A549 (cell line): ENCODE results near the gene EVPL. TPM values are rescaled to one million over a fixed set of nuclear protein-coding genes. Genes with fewer than 3 reads are reported as not detected.
"Not testable (repeated sequence)": the region's sequence is repeated elsewhere in the genome, so short reads cannot be mapped to it uniquely, and the experiment has no call there.

Source experiments
- ATAC-seq, 2 experiments: fragments of 200-7000 bp in 1 of 2; fragments of >200 bp in 1 of 2; cut with Nextera tagmentation in 1 of 2; cut with Tn5 transposase in 1 of 2; 3 replicates each; pipeline versions ENCODE4 v1.8.0 to v1.9.1; 2018 to 2020; ENCODE audit warnings: mild to moderate bottlenecking in 1 of 2, moderate library complexity in 1 of 2
- CTCF ChIA-PET: fragments of 300-600 bp; sonication (Branson Sonifier 250); formaldehyde crosslinking; extraction: SDS; loops from one replicate; lab custom pipeline; 2021; ENCODE audit warnings: antibody characterized with exemption, inconsistent platforms; lab: Yijun Ruan, JAX
- POLR2A ChIA-PET: fragments of 350-600 bp; formaldehyde crosslinking; extraction: SDS; loops from one replicate; lab custom pipeline; 2021; ENCODE audit warnings: antibody characterized with exemption, inconsistent platforms; lab: Yijun Ruan, JAX
- DNase-seq, 2 experiments: peaks; one replicate each; pipeline versions ENCODE4 v3.0.0 to v3.0.0-alpha.2; 2011 to 2016; ENCODE audit warnings: low read depth in 1 of 2, low spot score in 1 of 2
- FAIRE-seq: peaks from 2 replicates; lab custom pipeline; 2011; peaks lifted over from hg19 to GRCh38; lab: Jason Lieb, UNC
- H3K27ac ChIP-seq, 2 experiments: fragments of >200 bp; sonication (Bioruptor Twin); formaldehyde crosslinking; 3 replicates each; pipeline ENCODE4 v1.5.1; 2016 to 2017
- H3K4me1 ChIP-seq: fragments of >200 bp; sonication (Bioruptor Twin); formaldehyde crosslinking; 3 replicates; pipeline ENCODE4 v1.6.1; 2016
- H3K4me2 ChIP-seq: fragments of >200 bp; sonication (Bioruptor Twin); formaldehyde crosslinking; 3 replicates; pipeline ENCODE4 v1.6.1; 2016
- H3K4me3 ChIP-seq: fragments of >200 bp; sonication (Bioruptor Twin); formaldehyde crosslinking; 3 replicates; pipeline ENCODE4 v1.5.1; 2016
- H3K9me3 ChIP-seq: fragments of >200 bp; sonication (Bioruptor Twin); formaldehyde crosslinking; 3 replicates; pipeline ENCODE4 v1.6.1; 2016
- BHLHE40 ChIP-seq: IDR thresholded peaks from 2 replicates; pipeline ENCODE4 v1.6.1; 2012; ENCODE audit warnings: low read depth, low read length, inconsistent platforms
- CBX8 ChIP-seq: fragments of 200-600 bp; sonication (generic); IDR thresholded peaks from 2 replicates; pipeline ENCODE4 v1.6.1; 2016
- CEBPB ChIP-seq, 2 experiments: fragments of >200 bp in 1 of 2; sonication (Bioruptor Twin) in 1 of 2; formaldehyde crosslinking in 1 of 2; IDR thresholded peaks; 2 replicates each; pipeline ENCODE4 v1.6.1; 2012 to 2016
- CTCF ChIP-seq: fragments of >200 bp; sonication (Bioruptor Twin); formaldehyde crosslinking; IDR thresholded peaks from 3 replicates; pipeline ENCODE4 v1.5.1; 2016
- E2F6 ChIP-seq: IDR thresholded peaks from 2 replicates; pipeline ENCODE4 v1.6.1; 2012; ENCODE audit warnings: low read depth, borderline replicate concordance
- EHF ChIP-seq: fragments of 250-450 bp; sonication (Bioruptor Pico); IDR thresholded peaks from 2 replicates; pipeline ENCODE4 v1.5.0; 2020; ENCODE audit warnings: mild to moderate bottlenecking
- HES2 ChIP-seq: fragments of >200 bp; sonication (Bioruptor Twin); formaldehyde crosslinking; IDR thresholded peaks from 2 replicates; pipeline ENCODE4 v1.6.1; 2016
- HEYL ChIP-seq: fragments of 250-450 bp; sonication (Bioruptor Pico); IDR thresholded peaks from 2 replicates; pipeline ENCODE4 v1.8.0; 2021; ENCODE audit warnings: mild to moderate bottlenecking, moderate library complexity
- KDM1A ChIP-seq: fragments of 200-600 bp; sonication (generic); IDR thresholded peaks from 2 replicates; pipeline ENCODE4 v1.6.1; 2016; ENCODE audit warnings: low read depth, mild to moderate bottlenecking
- PBX3 ChIP-seq: IDR thresholded peaks from 2 replicates; pipeline ENCODE4 v1.6.1; 2012
- POLR2A ChIP-seq: IDR thresholded peaks from 2 replicates; pipeline ENCODE4 v1.6.1; 2012; ENCODE audit warnings: mild to moderate bottlenecking, low read length
- SREBF2 ChIP-seq: fragments of 450-650 bp; IDR thresholded peaks from 2 replicates; pipeline ENCODE4 v1.6.1; 2014; ENCODE audit warnings: mild to moderate bottlenecking, moderate library complexity
- TP53 ChIP-seq: fragments of 250-450 bp; sonication (Bioruptor Pico); IDR thresholded peaks from 2 replicates; pipeline ENCODE4 v1.5.0; 2021; ENCODE audit warnings: mild to moderate bottlenecking, moderate library complexity
- ZSCAN20 ChIP-seq: fragments of 250-450 bp; sonication (Bioruptor Pico); IDR thresholded peaks from 2 replicates; pipeline ENCODE4 v1.8.0; 2022; ENCODE audit warnings: mild to moderate bottlenecking, moderate library complexity
- WGBS: methylation state at CpG from one replicate; pipeline ENCODE4 v1.1.6; 2017; ENCODE audit errors: missing lambda C conversion rate; 5-methylcytosine and 5-hydroxymethylcytosine counted together
- polyA plus RNA-seq, 4 experiments: library from polyadenylated mRNA; depleted of rRNA in 3 of 4; stranded (reverse); fragments of >200 nt; fragmentation: RNase III in 1 of 4; extraction: RNeasy Plus Mini Kit Qiagen cat#74134 plus additional on column Dnase treatment in 1 of 4; gene quantifications; 2 replicates in 3 of 4; 3 replicates in 1 of 4; pipeline ENCODE4 v1.2.3, GENCODE V29; 2011 to 2017

Gene EVPL
- polyA plus RNA-seq, 2 of the 4 experiments (the other 2 are of a cell fraction) = 4.1 to 13.9 TPM

- Histone ChIP-seq H3K4me1 (peaks cover 33% of the 10 kb centered on the region), H3K4me3 (peak overlapping the region; percentile 82), H3K9me3 (no peaks in the 10 kb centered on the region), H3K4me2 (peak overlapping the region; percentile 86), H3K27ac (peak overlapping the region; percentile 87 to 88)
- FAIRE-seq (no peak), ATAC-seq (peak; percentile 1 to 2; a peak in 3 of 6 replicates), DNase-seq (no peak)
- no peak for TF ChIP-seq TP53
- TF ChIP-seq ZSCAN20 = no peak
- ChIA-PET POLR2A (interaction anchor here (1.0 kb wide), 5 partner anchors 15 to 52 kb away, joined by 3 to 4 read pairs (median 4); no protein-coding TSS in a partner anchor), CTCF (interaction anchor here (1.2 to 2.0 kb wide), 3 partner anchors 57 to 208 kb away, joined by 4 to 7 read pairs (median 4); no protein-coding TSS in a partner anchor)
- WGBS = 5% methylated on average over 15 of the region's 15 CpGs
These were observed 44.5 kb upstream of the EVPL start for GRCh38 chr17:76071531-76072147.

GRCh38 chr17:76065775-76066174 lies 38.7 kb upstream of the EVPL start:
- WGBS = 93% methylated on average over 4 of the region's 4 CpGs
- DNase-seq (no peak), FAIRE-seq (no peak), ATAC-seq (no peak)
- Histone ChIP-seq H3K9me3 (no peaks in the 10 kb centered on the region), H3K4me2 (no peak overlapping the region), H3K27ac (no peak overlapping the region), H3K4me3 (no peak overlapping the region), H3K4me1 (peaks cover 9% of the 10 kb centered on the region; the same call in 2 of the 3 replicates)
- TF ChIP-seq CEBPB (IDR thresholded peaks at IDR 0.05) = no peak
- ChIA-PET CTCF (interaction anchor here (0.7 to 4.5 kb wide), 9 partner anchors 9 to 233 kb away, joined by 3 to 24 read pairs (median 5); partner anchors contain the start of genes CDK3, GALR2 and TRIM47), POLR2A (no interaction called here)

- CTCF ChIA-PET = interaction anchor here (0.6 to 4.5 kb wide), 8 partner anchors 10 to 330 kb away, joined by 3 to 24 read pairs (median 5); partner anchors contain the start of genes CDK3 and GALR2
- no peak overlapping the region for H3K4me3 ChIP-seq
- H3K4me1 ChIP-seq = no peaks in the 10 kb centered on the region
- 94% methylated on average over 15 of the region's 15 CpGs for WGBS
- no peak for FAIRE-seq
- DNase-seq = no peak
- H3K27ac ChIP-seq = no peak overlapping the region
- POLR2A ChIA-PET = interaction anchor here (1.9 kb wide), 1 partner anchor 8 kb away, joined by 11 read pairs; the partner anchor contains the start of gene SRP68
- TF ChIP-seq HEYL (CRISPR knock-in tag) (no peak), HES2 (no peak), CTCF (no peak), PBX3 (no peak), E2F6 (no peak), EHF (CRISPR knock-in tag) (no peak), SREBF2 (no peak), BHLHE40 (no peak), POLR2A (no peak), ZSCAN20 (no peak), CBX8 (no peak), KDM1A (no peak)
- no peak for ATAC-seq
- no peaks in the 10 kb centered on the region for H3K9me3 ChIP-seq
- H3K4me2 ChIP-seq = no peak overlapping the region
These were observed 36.9 kb upstream of the EVPL start for GRCh38 chr17:76063875-76064546.

- DNase-seq, H3K9me3 ChIP-seq, H3K4me3 ChIP-seq, FAIRE-seq, H3K4me2 ChIP-seq, ATAC-seq, H3K4me1 ChIP-seq, H3K27ac ChIP-seq: not testable (repeated sequence)
- ChIA-PET POLR2A (interaction anchor here (0.6 kb wide), 1 partner anchor 296 kb away, joined by 3 read pairs; the partner anchor contains the start of gene PRPSAP1), CTCF (interaction anchor here (0.6 to 3.4 kb wide), 5 partner anchors 10 to 193 kb away, joined by 3 to 18 read pairs (median 3); no protein-coding TSS in a partner anchor)
- 76% methylated on average over 6 of the region's 6 CpGs for WGBS
These were observed 31.2 kb upstream of the EVPL start for GRCh38 chr17:76058264-76058663.
